ENCODE data around the gene RUNX2. TPM values are rescaled to one million over a fixed set of nuclear protein-coding genes. Genes with fewer than 3 reads are reported as not detected.

Gene RUNX2
- total and polyA plus RNA-seq, 10 of the 15 experiments (the other 5 are each of a cell fraction or from before 2014, with no cell fraction given): 0.01 to 0.77 (median 0.15) TPM; not detected in 3

DNA sequence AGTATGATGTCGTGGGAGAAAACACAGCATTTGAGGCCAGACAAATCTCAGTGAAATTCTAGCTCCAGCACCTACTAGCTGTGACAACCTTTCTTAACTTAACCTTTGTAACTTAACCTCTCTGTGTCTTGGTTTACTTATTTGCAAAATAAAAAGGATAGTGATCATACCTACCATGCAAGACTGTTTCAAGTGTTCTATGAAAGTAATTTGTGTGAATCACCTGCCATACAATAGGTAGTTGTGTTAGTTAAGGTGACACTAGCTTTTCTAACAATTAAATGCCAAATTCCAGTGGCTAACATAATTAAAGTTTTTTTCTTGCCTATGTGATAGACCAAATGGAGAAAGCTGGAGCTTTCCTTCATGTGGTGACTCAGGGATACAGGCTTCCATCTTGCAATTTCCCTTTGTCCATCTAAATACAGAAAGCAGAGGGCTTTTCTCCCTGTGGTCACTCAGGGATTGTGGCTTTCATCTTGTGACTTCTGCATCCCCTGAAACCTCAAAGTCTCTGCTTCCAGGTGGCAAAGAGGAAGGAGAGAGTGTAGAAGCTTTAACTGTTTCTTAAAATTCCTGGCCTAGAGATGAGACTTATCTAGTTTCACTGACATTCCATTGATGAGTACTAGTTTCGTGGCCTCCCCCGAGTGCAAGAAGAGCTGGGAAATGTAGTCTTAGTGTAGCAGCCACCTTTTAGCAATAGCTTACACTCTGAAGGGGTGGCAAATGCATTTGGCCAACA lies 376.1 kb downstream of the RUNX2 start:
- Histone ChIP-seq H3K79me2 (ENCODE audit: control insufficient read depth, insufficient read depth, low read length) (no peaks in the 10 kb centered on the region), H3K27me3 (replicated peaks in 1 of 2; ENCODE audit: control insufficient read depth in 2 of 2, insufficient read depth in 2 of 2, low read length in 1 of 2) (no peaks in the 10 kb centered on the region; a peak in 2 of 4 replicates), H3K9me3 (replicated peaks; ENCODE audit: control insufficient read depth, insufficient read depth, low read length) (peaks cover 3% of the 10 kb centered on the region; the same call in 2 of the 3 replicates), H2AFZ (ENCODE audit: control insufficient read depth, low read depth, low read length) (no peak overlapping the region), H3K36me3 (ENCODE audit: control insufficient read depth in 2 of 2, insufficient read depth in 2 of 2, low read length in 1 of 2) (no peaks in the 10 kb centered on the region), H4K20me1 (ENCODE audit: control insufficient read depth, insufficient read depth) (no peaks in the 10 kb centered on the region), H3K4me1 (ENCODE audit: control insufficient read depth, insufficient read depth, low read length) (peaks cover 6% of the 10 kb centered on the region), H3K27ac (ENCODE audit: control insufficient read depth, insufficient read depth) (no peak overlapping the region), H3K4me2 (ENCODE audit: control insufficient read depth, insufficient read depth) (no peak overlapping the region), H3K4me3 (no peak overlapping the region), H3K9ac (ENCODE audit: control insufficient read depth, insufficient read depth, low read length) (no peak overlapping the region)
- ATAC-seq (no peak), FAIRE-seq (peak; percentile 27), DNase-seq (ENCODE audit: low read depth, low spot score) (no peak)
- in situ Hi-C loops (cut with MboI): no loop called here
- WGBS (ENCODE audit: insufficient coverage, insufficient replicate concordance, low lambda C conversion rate, missing lambda C conversion rate): 27% methylated on average over 3 of the region's 3 CpGs
- SMC1A ChIA-PET (ENCODE audit: uncharacterized antibody, unreplicated experiment): interaction anchor here (1.0 to 2.3 kb wide), 5 partner anchors 10 to 26 kb away, joined by 3 to 8 read pairs (median 5); no protein-coding TSS in a partner anchor
- intact Hi-C loops (cut with micrococcal nuclease; ENCODE audit: unreplicated experiment): no loop called here
- TF ChIP-seq, protein P1, sequence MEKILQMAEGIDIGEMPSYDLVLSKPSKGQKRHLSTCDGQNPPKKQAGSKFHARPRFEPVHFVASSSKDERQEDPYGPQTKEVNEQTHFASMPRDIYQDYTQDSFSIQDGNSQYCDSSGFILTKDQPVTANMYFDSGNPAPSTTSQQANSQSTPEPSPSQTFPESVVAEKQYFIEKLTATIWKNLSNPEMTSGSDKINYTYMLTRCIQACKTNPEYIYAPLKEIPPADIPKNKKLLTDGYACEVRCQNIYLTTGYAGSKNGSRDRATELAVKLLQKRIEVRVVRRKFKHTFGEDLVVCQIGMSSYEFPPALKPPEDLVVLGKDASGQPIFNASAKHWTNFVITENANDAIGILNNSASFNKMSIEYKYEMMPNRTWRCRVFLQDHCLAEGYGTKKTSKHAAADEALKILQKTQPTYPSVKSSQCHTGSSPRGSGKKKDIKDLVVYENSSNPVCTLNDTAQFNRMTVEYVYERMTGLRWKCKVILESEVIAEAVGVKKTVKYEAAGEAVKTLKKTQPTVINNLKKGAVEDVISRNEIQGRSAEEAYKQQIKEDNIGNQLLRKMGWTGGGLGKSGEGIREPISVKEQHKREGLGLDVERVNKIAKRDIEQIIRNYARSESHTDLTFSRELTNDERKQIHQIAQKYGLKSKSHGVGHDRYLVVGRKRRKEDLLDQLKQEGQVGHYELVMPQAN (conservative IDR thresholded peaks at IDR 0.05): no peak
- no peak for TF ChIP-seq BMI1 (IDR thresholded peaks at IDR 0.05; ENCODE audit: borderline replicate concordance)
- TF ChIP-seq, protein P2, sequence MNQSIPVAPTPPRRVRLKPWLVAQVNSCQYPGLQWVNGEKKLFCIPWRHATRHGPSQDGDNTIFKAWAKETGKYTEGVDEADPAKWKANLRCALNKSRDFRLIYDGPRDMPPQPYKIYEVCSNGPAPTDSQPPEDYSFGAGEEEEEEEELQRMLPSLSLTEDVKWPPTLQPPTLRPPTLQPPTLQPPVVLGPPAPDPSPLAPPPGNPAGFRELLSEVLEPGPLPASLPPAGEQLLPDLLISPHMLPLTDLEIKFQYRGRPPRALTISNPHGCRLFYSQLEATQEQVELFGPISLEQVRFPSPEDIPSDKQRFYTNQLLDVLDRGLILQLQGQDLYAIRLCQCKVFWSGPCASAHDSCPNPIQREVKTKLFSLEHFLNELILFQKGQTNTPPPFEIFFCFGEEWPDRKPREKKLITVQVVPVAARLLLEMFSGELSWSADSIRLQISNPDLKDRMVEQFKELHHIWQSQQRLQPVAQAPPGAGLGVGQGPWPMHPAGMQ (IDR thresholded peaks at IDR 0.05; ENCODE audit: borderline replicate concordance): no peak
- POLR2A ChIA-PET: interaction anchor here (0.7 kb wide), 1 partner anchor 15 kb away, joined by 3 read pairs; no protein-coding TSS in a partner anchor
- RAD21 ChIA-PET (ENCODE audit: unreplicated experiment): interaction anchor here (0.7 to 2.8 kb wide), 3 partner anchors 10 to 1049 kb away, joined by 3 to 16 read pairs (median 3); no protein-coding TSS in a partner anchor
- BruUV-seq (replicated peaks): no TSS peak
- CTCF ChIA-PET: interaction anchor here (1.1 to 3.5 kb wide), 5 partner anchors 10 to 1049 kb away, joined by 3 to 23 read pairs (median 4); no protein-coding TSS in a partner anchor
